CD4-positive, alpha-beta T cell treated with Interleukin-10 for 1 hour (primary cell): Measurements from ENCODE around the gene IFT57.
"Not testable (repeated sequence)": the region's sequence is repeated elsewhere in the genome, so short reads cannot be mapped to it uniquely, and the experiment has no call there.

ENCODE experiments used
- DNase-seq: peaks from one replicate; pipeline ENCODE4 v3.0.0-alpha.2; 2020

IFT57 gene

DNA sequence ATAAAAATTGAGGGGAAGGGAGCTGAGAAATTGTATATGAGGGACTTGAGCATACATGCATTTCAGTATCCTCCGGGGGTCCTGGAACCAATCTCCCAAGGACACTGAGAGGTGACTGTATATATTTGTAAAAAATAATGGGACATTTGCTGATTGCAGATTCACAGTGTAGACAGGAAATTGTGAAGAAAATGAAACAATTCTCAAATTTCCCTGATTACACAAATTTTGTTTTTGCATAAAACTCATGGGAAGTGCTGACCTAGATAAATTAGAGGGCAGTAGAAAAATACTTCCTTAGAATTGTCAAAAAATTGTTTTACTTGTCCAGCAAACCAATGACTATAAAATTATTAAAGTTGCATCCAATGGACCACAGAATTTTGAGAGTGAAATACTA, 64.0 kb downstream of the IFT57 start:
- DNase-seq = no peak

DNA sequence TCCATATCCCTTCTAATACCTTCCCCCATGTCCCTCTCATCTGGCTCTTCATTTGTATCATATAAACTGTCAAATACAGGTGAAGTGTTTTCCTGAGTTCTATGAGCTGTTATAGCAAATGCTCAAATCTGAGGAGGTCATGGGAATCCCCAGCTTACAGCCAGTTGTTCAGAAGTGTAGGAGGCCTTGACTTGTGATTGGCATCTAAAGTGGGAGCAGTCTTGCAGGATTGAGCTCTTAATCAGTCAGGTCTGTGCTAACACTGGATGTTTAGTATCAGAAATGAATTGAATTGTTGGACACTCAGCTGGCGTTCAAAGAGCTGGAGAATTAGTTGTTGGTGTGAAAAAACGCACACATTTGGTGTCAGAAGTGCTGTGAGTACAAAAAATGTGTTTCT, 65.0 kb downstream of the IFT57 start:
- DNase-seq = no peak

DNA sequence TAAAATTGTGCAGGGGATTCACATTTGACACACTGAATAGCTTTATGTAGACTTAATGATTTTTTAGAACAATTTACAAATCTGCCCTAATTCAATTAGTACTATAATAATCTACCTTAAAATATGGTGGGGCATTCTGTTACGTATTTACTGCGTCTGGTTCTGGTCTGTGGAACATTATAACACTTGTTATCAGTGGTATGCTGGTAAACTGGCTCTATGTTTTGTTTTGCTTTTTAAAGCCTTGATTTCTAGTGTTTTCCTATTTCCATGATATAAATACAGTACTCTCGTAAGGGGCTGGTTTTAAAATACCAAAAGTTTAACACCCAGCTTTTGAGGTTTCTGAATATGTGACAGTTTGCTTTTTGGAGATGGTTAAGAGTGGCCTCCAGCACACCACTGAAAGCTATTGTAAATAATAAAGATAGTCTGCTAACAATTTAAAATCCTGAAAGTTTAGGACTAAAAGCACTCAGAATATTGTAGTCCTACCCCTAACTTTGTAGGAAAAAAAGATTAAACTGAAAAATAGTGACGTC, 65.8 kb downstream of the IFT57 start:
- DNase-seq = no peak

DNA sequence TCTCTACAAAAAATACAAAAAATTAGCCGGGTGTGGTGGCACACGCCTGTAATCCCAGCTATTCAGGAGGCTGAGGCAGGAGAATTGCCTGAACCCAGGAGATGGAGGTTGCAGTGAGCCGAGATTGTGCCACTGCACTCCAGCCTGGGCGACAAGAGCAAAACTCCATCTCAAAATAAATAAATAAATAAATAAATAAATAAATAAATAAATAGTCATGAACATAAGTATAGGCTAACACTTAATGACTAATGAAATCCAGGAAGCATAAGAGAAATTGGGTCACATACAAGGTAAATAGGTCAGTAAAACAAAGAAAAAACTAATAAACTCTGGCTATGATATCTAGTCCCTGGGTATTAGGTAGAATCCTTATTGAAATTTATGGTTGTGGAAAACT, 66.6 kb downstream of the IFT57 start:
- DNase-seq = not testable (repeated sequence)

DNA sequence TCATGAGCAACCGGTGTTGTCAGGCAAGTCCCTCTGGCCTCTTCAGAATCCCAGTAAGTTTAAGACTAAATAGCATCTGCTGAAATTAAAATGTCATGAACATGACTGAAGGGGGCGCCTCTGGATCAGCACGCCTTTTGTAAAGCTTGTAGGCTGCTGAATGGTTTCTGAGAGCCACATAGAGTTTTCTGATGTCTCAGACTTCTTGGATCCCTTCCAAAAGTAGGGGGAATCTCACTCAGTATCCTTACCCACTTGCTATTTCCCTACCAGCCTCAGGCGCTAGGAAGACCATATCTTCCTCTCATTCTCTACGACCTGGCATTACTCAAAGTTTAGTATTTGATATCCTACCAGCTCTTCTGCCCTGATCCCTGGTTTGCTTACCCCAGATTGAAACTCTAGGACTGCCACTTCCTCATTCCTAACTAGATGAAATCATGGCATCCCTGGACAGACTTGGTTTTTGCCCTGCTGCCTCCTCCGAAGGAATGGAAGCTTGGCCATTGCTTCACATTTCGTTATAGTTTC, 68.7 kb downstream of the IFT57 start:
- DNase-seq = peak; percentile 60

DNA sequence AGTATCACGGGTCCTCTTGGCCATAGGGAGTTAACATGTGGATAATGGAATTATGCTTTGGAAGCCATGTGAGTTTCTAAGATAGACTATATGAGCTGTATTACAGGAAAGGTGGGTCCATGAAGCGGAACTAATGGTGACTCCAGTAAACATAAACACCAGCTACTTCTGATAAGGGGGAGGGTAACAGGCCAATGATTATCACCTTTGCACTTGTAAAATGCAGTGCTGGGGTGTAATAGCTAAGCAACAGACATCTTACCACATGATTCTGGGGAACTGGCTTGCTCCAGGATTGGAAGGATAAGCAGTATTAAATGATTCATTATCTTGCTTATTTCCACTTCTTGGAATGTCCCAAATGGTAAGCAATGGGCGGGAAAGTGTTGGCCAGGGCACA, 70.0 kb downstream of the IFT57 start:
- DNase-seq = no peak

DNA sequence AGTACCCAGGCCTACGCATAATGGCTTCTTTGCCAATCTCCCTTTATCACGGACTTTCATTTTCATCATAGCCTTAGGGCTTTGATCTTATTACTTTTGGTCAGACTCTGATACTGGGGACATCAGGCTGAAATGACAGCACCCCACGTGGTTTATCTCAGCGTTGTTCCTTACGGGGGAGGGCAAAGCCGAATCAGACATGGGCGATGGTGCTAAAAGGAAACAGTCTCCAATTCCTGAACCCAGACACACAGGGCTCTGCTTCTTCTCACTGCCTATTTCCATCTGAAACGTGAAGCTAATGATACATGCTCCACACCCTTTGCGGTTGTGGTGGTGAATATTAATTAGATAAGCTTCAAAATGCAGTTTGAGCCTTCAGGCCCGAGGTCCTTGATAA, 72.0 kb downstream of the IFT57 start:
- DNase-seq = no peak

DNA sequence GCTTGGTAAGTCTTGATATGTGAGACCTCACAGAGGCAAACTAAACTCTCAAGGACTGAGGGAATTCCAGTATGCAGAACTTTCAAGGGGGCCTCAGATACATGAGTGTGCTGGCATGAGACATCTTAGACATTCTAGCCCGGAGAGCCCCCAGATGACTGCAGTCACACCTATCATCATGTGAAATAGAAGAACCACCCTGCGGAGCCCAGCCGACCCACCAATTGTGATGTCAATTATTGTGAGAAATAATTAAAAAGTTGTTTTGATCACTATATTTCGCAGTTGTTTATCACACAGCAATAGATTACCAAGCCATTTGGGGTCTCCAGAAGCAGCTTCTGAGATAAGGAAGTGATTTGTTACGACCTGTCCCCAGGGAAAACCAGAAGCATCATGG, 76.1 kb downstream of the IFT57 start:
- DNase-seq = no peak

DNA sequence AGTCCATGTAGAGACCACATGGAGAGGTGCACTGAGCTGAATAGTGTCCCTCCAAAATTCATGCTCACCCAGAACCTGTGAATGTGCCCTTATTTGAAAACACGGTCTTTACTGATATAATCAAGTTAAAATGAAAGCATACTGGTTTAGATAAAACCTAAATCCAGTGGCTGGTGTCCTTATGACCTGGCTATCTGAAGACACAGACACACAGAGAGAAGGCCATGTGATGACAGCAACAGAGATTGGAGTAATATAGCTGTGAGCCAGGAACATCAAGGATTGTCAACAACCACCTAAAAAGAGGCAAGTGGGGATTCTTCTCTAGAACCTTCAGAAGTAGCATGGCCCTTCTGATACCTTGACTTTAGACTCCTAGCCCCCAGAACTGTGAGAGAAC, 76.6 kb downstream of the IFT57 start:
- DNase-seq = no peak

DNA sequence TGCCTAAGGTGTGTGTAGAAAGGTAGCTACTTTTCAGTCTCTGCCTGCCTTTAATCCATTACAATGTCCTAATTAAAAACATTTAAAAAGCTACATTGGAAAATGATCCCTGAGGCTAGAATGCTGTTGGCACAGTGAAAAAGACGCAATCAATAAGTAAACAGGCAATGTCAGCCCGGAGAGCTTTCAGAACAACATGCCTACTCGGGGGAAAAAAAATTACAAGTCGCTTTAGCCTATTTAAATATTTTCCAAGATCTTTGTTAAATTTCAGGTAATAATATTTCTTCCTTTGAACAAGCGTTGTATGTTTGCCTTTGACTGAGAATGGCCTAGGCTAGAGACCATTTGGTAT, 84.8 kb downstream of the IFT57 start:
- DNase-seq = no peak

DNA sequence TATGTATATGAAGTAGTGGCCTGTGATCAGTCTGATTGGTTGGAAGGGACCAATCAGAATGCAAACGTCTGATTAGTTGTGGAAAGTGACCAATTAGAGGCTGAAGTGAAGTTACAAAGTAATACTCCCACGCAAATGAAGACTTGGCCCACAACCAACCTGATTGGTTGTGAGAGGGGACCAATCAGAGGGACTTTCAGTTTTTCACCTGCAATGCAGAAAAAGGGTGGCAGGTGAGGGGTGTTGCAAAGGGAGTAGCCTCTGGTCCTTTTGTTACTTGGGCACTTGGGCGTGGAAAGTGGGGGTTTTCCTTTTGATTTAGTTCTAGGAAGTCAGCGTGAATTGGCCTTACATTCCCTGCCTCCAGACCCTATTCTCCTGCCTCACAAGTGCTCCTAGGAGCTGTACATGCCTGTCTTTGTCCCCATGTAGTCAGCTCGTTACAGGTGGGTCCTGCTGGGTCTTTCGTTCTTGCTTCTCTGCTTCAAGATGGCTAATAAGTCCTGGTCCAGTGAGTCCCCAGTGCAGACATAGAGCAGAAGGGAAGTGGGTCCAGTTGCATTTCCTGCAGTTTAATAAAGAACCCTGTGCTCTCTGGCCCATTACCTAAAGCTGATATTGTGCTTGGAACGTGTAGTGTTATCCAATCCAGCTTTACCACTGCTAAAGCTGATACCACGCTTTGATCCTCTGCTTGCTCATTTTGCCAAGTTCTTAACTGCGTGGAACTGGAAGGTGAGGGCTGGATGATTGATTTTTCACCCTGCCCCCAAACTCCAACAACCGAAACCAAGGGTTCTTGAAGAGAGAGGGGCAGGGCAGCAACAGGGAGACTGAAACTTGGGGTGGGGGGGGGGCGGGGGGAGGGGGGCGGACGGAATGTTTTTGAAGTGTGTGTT, 85.4 kb downstream of the IFT57 start:
- DNase-seq = no peak

DNA sequence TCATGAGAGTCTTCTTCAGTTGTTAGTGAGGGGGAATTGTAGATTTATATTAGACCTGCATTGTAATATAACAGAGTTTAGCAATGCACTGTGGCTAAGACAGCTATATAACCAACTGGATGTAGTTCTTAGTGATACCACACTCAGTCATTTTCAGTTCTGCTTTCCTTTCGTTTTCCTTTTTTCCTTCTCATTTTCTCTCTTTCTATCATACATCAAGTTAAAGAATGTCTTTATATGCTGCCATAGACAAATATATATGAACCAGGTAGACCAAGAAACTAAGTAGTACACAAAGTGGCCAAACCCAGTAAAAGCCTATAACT, 87.7 kb downstream of the IFT57 start:
- DNase-seq = no peak

DNA sequence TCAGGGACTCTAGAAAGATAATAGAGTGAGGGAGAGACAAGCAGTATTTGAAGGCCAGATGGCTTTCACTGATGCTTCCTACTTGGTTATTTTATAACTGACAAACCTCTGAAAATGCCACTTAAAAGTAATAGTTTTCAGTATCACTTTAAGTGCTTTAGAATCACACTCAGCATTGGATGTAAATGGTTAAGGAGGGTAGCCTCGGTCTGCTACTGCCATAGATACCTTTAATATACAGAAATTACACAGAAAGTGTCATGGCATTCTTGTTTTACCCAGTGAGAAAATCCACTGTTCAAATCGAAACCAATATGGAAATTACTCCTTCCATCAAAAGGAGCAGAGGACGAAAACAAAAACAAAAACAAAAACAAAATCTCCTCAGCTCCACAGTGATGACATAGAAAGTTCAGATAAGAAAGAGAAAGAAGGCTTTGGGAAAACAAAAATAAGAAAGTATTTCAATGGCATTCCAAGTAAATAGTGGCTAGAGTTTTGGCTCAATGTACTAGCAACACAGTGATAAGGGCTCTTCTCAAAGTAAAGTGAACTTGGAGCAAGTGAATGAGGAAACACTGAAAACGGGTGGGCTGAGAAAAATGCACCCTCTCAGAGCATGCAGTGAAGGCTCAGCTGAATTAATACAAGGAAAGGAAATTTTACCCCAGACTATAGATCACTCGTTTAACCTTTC, 88.2 kb downstream of the IFT57 start:
- no peak for DNase-seq

DNA sequence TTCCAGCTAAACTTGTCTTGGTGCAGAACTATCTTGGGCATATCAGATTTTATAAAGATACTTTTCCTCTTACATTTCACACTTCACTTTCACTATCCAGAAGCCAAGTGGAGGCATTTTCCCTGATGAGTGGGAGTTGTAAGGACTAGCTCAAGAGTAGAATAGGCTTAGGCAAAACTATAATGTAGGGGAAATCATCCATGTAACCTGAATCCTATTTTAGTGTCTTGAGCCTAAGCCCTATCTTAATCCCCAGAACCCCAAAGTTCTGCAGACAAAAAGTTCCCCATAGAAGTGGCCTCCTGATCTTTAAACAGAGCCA, 89.2 kb downstream of the IFT57 start:
- DNase-seq = no peak

DNA sequence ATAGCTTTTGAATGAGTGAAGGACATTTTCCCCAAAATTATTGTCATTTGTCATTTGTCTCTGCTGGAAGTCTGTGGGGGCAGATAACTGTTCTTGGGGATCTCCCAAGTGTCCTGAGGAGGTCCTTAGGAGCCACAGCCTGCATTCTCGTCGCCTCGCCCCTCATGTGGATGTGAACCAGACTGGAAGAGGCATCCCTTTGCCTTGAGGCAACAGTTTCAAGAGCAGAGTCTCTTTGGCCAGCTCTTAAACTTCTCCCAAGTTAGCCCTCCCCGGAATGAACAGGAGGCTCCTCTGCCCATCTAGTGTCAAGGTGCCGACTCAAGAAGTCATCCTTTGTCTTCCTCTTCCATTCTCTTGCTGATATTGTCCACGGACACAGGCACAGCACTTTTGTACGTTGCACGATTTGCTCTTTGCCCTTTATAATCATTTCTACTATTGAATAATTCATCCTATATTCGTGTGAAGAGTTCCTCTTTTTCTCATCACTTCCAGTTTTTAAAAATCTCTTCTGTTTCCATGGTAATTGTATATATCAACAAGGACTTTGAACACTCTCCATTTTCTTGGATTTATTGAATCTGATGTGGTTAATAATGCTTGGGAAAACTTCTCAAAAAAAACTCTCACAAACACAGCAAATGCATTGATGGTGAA, 90.6 kb downstream of the IFT57 start:
- DNase-seq = no peak

DNA sequence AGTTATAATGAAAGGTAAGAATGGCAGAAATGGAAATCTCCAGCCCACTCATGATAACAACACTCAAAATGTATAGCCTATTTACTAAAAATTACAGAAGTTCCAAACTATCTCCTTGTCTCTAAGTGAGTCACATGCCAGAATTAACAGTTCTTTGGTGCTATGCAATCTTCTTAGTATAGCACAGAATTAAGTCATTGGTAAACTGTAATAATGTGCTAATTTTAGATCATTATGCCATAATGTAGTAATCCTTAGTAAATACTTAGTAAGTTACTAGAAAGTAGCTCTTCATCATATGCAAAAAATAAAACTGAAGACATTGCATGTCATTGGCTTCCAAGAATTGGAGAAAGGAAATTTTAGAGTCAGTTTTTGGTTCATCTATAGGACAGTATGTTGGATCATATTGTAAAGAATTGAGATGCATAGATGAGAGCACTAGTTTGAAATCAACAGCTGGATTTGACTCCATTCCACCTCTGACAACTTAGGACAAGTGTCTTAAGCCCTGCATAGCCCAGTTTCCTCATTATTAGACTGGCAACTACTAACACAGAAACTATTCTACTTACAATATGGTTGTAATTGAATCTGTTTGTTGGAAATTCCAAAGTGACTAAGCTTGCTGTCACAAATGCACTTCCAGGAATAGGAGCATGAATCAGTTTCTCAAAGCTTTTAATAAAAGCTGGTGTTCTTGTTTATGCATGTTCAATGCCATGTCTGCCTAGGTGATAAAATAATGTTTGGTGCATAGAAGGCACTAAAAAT, 91.3 kb downstream of the IFT57 start:
- DNase-seq = no peak

DNA sequence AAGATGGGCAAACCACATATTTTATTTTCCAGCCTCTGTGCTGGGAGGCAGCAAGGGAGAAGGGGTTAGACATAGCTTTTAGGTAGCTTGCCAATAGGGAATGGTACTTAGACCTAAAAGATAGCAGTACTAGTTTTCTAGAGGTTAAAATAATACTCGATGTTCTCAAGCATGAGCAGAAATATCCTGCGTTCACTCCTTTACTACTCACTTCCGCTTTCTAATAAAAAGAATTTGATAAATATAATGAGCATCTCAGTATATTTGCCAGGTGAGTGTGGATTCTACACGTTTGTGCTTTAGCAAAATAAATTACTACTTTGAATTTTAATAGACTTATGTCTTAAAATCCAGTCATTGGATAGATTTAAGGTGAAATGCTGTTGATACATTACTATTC, 92.0 kb downstream of the IFT57 start:
- DNase-seq = no peak

DNA sequence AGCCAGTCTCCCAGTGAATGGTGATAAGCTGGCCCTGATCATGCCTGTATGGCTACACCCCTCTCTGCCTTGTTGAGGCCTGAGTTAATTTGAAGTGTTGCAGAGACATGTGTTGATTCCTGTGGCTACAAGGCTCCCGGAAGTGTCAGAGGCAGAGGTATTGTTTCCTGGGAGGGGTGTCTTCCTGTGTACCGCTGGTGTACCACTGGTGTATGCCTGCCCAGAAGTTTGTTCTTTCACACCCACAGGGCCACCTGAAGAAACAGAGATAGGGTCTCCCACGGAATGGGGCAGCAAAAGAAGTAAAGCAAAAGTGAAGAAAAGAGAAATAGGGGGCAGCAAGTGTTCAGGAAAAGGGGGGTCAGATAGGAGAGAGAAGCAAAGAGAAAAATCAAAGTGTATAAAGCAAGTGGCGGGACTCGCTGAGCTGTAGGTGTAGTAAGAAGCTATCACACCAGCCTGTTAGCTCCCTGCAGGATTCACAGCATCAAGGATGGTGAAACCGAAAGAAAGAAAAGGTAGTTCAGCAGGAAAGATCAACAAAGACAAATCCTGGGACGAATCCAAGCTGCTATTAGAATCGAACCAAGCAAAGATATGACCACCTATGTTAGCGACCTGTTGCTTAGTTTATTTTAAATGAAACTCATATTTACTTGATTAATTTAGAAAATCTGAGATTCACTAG, 94.8 kb downstream of the IFT57 start:
- peak; percentile 82 for DNase-seq

DNA sequence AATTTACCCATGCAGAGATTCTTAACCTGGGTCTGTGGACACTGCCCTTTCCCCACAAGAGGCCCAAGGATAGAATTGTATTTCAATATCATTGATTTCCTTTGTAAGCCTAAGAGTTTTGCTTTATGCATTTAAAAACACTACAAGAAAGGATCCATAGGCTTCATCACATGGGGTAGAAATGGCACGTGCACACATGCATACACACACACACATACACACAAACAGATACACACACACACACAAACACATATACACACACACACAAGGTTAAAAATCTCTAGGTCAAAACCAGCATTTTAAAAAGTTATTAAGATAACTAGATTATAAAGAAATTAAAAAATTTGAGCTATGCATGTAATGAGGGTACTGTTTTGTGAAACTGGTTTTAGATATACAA, 95.9 kb downstream of the IFT57 start:
- DNase-seq = no peak

DNA sequence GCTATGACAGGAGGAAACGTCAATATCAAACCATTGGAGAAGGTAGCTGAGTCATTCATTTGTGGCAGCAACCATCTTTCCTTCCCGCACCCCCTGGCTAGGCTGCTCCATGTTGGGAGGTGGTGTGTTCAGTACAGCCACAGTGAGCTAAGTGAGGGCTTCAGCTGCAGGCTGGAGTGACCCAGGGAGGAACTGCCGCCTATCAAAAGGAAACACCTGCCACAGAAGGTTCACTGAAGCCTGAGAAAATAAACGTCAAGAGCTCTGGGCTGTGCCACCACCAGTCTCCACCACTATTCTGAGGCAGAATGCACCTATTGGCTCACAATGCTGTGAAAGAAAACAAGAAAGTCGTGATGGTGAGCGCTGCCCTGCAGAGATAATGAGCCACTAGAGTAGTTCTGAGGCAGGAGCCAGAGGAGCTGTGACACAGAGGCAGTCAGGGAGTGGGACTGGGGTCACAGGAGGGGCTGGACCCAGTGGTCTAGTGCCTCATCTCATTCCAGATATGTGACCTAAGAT, 96.6 kb downstream of the IFT57 start:
- peak; percentile 70 for DNase-seq

DNA sequence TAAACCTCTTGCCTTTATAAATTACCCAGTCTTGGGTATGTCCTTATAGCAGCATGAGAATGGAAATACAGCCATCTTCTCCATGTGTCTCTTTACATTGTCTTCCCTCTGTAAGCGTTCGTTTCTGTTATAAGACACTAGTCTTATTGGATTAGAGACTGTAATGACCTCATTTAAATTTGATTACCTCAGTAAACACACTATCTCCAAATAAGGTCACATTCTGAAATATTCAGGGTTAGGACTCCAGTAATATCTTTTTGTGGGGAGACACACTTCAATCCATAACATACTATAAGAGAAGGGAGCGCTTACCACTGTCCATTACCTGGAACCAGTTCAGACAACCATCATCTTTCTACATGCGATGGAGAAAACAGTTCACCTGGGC, 97.1 kb downstream of the IFT57 start:
- no peak for DNase-seq
